Skeletal muscle tissue (tissue), 4 donors: ENCODE data around the gene EML2. TPM values are rescaled to one million over a fixed set of nuclear protein-coding genes. Genes with fewer than 3 reads are reported as not detected.
"Not testable (repeated sequence)": the region's sequence is repeated elsewhere in the genome, so short reads cannot be mapped to it uniquely, and the experiment has no call there.

ENCODE experiments used
- H3K27ac ChIP-seq: one replicate; pipeline ENCODE4 v1.7.0; 2013; ENCODE audit warnings: mild to moderate bottlenecking, low read depth, low read length, inconsistent platforms
- H3K27me3 ChIP-seq, 3 donors: one replicate each; pipeline ENCODE4 v1.7.0; 2013; ENCODE audit warnings: low read length in 3 of 3; ENCODE audit not compliant: control insufficient read depth in 3 of 3, insufficient read depth in 3 of 3
- H3K36me3 ChIP-seq, 3 donors: one replicate each; pipeline ENCODE4 v1.7.0; 2013; ENCODE audit warnings: low read length in 3 of 3; ENCODE audit not compliant: control insufficient read depth in 3 of 3, insufficient read depth in 3 of 3
- H3K4me1 ChIP-seq, 3 donors: one replicate each; pipeline ENCODE4 v1.7.0; 2013; ENCODE audit warnings: low read length in 3 of 3, mild to moderate bottlenecking in 3 of 3; ENCODE audit not compliant: control insufficient read depth in 3 of 3, insufficient read depth in 3 of 3
- H3K4me3 ChIP-seq, 3 donors: one replicate each; pipeline ENCODE4 v1.7.0; 2013; ENCODE audit warnings: low read length in 3 of 3
- H3K9ac ChIP-seq, 3 donors: one replicate each; pipeline ENCODE4 v1.7.0; 2013; ENCODE audit warnings: low read length in 3 of 3, mild to moderate bottlenecking in 3 of 3, moderate library complexity in 2 of 3, low read depth in 1 of 3
- H3K9me3 ChIP-seq, 3 donors: one replicate each; pipeline ENCODE4 v1.7.0; 2013; ENCODE audit warnings: low read length in 3 of 3; ENCODE audit not compliant: control insufficient read depth in 3 of 3
- total RNA-seq: library from RNA; depleted of rRNA; stranded (reverse); fragments of >200 nt; gene quantifications from one replicate; pipeline ENCODE4 v1.2.3, GENCODE V29; 2014
- donor health status: Osteomylitis.

EML2 gene, protein sequence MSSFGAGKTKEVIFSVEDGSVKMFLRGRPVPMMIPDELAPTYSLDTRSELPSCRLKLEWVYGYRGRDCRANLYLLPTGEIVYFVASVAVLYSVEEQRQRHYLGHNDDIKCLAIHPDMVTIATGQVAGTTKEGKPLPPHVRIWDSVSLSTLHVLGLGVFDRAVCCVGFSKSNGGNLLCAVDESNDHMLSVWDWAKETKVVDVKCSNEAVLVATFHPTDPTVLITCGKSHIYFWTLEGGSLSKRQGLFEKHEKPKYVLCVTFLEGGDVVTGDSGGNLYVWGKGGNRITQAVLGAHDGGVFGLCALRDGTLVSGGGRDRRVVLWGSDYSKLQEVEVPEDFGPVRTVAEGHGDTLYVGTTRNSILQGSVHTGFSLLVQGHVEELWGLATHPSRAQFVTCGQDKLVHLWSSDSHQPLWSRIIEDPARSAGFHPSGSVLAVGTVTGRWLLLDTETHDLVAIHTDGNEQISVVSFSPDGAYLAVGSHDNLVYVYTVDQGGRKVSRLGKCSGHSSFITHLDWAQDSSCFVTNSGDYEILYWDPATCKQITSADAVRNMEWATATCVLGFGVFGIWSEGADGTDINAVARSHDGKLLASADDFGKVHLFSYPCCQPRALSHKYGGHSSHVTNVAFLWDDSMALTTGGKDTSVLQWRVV
- 4.7 TPM for total RNA-seq

DNA sequence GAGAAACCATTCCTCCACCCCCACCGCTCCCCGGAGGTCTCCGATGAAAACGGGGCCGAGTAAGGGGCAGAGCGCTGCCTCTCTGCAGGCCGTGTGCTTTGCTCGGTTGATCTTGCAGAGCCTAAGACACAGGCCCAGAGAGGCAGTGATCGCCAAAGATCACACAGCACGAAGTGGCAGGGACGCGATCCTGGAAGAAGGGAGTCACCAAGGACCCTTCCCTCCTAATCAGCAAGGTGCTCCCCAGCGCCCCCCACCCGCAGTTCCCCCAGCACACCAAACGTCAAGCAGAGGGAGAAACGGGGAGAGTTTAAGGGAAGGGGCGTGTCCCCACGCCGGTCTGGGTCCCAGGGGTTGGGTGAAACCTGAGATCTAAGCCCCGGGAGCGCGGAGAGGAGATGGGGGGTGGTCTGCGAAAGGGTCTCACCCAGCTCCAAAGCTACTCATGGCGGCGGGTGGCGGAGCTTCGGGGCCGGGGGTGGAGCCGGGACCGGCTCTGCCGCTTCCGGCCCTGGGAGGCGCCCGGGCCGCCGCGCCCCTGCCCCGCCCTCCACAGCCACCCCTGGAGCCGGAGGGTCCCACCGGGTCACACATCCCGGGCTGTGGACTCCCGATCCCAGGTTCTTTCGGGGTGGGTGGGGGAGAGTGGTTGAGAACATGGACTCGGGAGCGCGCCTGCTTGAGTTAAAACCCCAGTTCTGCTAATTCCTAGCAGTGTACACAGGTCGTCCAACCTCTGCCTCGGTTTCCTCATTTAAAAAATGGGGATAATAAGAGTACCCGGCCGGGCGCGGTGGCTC is at the start of gene EML2:
TSS of gene EML2 (minus strand) at position 468 of the 800 bp plus-strand sequence. CDS start at position 447, 21 bp downstream.
- Histone ChIP-seq H3K4me3 (peak within 1 kb of the TSS; percentile 66 to 78 (median 72)), H3K9me3 (no peaks in the 10 kb centered on the region), H3K27me3 (peaks cover 0 to 10% (median 9%) of the 10 kb centered on the region in 3 donors), H3K36me3 (no peaks in the 10 kb centered on the region), H3K4me1 (peaks cover 20 to 35% (median 33%) of the 10 kb centered on the region in 3 donors), H3K27ac (no peak within 1 kb of the TSS), H3K9ac (peak within 1 kb of the TSS; percentile 51 to 81 (median 71))

DNA sequence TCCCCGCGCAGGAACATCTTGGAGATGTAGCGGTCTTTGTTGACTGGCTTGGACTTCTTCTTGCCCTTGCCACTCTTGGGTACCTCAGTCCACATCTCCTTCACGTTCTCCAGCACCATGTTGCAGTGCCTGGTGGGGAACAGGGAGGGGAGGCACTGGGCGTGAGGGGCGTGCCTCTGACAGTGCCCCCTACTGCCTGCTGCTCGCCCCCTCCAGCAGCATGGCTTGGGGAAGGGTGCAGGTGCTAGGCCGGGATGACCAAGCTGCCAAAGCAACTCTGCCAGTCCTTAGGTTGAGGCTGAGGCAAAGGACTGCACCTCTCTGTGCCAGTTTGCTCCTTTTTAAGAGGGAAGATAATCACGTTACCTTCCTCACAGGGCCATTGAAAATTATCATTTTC is 48.4 kb upstream of the EML2 start:
- H3K9ac ChIP-seq, result no peak overlapping the region
- H3K36me3 ChIP-seq, result peaks cover 25 to 28% (median 25%) of the 10 kb centered on the region in 3 donors
- H3K4me3 ChIP-seq, result no peak overlapping the region
- H3K27ac ChIP-seq, result no peak overlapping the region
- H3K9me3 ChIP-seq, result no peaks in the 10 kb centered on the region
- no peaks in the 10 kb centered on the region for H3K27me3 ChIP-seq
- peaks cover 6 to 10% (median 8%) of the 10 kb centered on the region in 3 donors for H3K4me1 ChIP-seq

DNA sequence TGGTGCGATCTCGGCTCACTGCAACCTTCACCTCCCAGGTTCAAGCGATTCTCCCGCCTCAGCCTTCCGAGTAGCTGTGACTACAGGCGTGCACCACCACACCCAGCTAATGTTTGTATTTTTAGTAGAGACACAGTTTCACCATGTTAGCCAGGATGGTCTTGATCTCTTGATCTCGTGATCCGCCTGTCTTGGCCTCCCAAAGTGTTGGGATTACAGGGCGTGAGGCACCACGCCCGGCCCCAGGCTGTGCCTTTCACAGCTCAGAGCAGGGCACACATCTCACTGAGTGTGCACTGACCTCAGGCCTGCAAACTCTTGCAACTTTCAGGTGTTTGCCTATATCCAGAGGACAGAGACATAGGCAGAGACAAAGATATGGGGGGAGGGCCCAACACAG is 45.8 kb upstream of the EML2 start:
- H3K27me3 ChIP-seq, H3K4me3 ChIP-seq, H3K27ac ChIP-seq, H3K9ac ChIP-seq, H3K9me3 ChIP-seq: not testable (repeated sequence)
- H3K36me3 ChIP-seq, result peaks cover 25 to 28% (median 25%) of the 10 kb centered on the region in 3 donors
- peaks cover 7 to 11% (median 10%) of the 10 kb centered on the region in 3 donors for H3K4me1 ChIP-seq

DNA sequence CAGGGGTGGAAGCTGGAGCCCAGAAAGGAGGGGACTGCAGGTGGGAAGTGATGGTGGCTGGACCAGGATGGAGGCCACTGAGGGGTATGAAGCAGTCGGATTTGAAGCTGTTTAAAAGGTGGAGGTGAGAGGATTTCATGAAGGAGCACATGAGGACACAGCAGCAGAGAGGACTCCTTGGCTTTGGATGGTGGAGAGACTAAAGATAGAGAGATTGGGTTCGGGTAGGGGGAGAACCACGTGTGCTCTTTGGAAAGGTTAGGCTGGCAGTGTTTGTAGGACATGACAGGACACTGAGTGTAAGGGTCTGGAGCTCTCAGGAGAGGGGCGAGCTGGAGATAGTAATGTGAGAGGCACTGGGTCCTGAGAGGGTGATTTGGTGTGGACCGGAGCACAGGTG is 43.7 kb upstream of the EML2 start:
- Histone ChIP-seq H3K9ac (no peak overlapping the region), H3K4me1 (peaks cover 10 to 13% (median 12%) of the 10 kb centered on the region in 3 donors), H3K27ac (no peak overlapping the region), H3K4me3 (no peak overlapping the region), H3K27me3 (peaks cover 9 to 15% (median 14%) of the 10 kb centered on the region in 3 donors), H3K9me3 (no peaks in the 10 kb centered on the region), H3K36me3 (peaks cover 17 to 21% (median 19%) of the 10 kb centered on the region in 3 donors)

DNA sequence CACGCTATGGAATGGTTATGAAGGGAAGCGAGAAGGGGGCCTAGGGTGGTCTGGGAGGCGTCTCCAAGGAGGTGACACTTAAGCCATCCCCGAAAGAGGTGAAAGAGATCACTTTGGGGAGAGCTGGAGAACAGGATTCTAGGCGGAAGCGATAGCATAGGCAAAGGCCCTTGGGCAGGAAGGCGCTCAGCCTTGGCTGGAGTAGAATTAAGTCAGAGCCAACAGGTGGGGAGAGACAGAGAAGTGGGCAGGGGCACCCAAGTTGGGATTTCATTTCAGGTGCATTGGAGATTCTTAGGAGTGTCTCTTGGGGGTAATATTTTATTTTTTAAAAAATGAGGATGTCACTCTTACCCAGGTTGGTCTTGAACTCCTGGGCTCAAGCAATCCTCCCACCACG is 42.9 kb upstream of the EML2 start:
- Histone ChIP-seq H3K9me3 (no peaks in the 10 kb centered on the region), H3K4me3 (peak overlapping the region in 2 of 3 donors; percentile 65 to 66), H3K4me1 (peaks cover 16 to 18% (median 16%) of the 10 kb centered on the region in 3 donors), H3K9ac (peak overlapping the region in 2 of 3 donors; percentile 69 to 75), H3K36me3 (peaks cover 10 to 13% (median 11%) of the 10 kb centered on the region in 3 donors), H3K27ac (no peak overlapping the region), H3K27me3 (peaks cover 16 to 23% (median 21%) of the 10 kb centered on the region in 3 donors)

DNA sequence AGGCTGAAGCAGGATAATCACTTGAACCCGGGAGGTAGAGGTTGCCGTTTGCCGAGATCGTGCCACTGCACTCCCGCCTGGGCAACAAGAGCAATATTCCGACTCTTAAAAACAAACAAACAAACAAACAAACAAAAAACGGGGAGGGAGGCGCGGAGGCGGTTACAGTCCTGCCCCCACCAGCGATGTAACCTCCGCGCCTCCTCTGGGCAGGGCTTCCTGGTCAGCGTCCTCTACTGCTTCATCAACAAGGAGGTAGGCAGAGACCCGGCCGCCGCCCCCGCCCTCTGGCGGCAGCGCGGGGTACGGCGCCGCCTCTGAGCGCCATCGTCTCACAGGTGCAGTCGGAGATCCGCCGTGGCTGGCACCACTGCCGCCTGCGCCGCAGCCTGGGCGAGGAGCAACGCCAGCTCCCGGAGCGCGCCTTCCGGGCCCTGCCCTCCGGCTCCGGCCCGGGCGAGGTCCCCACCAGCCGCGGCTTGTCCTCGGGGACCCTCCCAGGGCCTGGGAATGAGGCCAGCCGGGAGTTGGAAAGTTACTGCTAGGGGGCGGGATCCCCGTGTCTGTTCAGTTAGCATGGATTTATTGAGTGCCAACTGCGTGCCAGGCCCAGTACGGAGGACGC is 42.3 kb upstream of the EML2 start:
- Histone ChIP-seq H3K4me3 (peak overlapping the region; percentile 62 to 66 (median 65)), H3K9ac (peak overlapping the region in 2 of 3 donors; percentile 69 to 75), H3K4me1 (peaks cover 19 to 22% (median 21%) of the 10 kb centered on the region in 3 donors), H3K27me3 (peaks cover 21 to 28% (median 26%) of the 10 kb centered on the region in 3 donors), H3K9me3 (no peaks in the 10 kb centered on the region), H3K27ac (no peak overlapping the region), H3K36me3 (peaks cover 7 to 11% (median 9%) of the 10 kb centered on the region in 3 donors)

DNA sequence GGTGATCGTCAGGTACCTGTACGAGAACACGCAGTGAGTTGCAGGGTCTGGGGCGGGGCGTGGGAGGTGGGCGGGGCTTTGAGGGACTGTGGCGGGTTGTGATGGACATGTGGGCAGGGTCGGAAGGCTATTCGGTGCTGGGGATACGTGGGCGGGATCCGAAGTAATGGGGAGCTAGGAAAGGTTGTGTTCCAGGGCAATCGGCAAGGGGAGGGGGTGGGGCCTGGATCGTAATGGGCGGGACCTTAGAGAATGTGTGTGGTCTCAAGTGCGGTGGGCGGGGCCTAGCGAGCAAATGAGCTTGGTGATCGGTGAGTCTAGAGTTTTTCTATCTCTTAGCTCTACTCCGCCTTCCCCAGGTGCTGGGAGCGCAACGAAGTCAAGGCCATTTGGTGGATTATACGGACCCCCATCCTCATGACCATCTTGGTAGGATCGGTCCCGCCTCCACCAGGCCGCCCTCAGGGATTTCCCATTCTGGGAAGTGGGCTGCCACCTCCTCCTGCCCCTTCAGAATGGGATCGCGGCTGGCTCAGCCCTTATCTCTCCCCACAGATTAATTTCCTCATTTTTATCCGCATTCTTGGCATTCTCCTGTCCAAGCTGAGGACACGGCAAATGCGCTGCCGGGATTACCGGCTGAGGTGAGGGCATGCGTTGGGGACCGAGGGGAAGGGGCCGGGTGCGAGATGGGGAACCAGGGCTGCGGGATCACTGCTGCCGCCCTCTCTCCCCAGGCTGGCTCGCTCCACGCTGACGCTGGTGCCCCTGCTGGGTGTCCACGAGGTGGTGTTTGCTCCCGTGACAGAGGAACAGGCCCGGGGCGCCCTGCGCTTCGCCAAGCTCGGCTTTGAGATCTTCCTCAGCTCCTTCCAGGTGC is 38.4 kb upstream of the EML2 start:
- H3K4me3 ChIP-seq, result no peak overlapping the region
- peaks cover 29 to 40% (median 32%) of the 10 kb centered on the region in 3 donors for H3K27me3 ChIP-seq

DNA sequence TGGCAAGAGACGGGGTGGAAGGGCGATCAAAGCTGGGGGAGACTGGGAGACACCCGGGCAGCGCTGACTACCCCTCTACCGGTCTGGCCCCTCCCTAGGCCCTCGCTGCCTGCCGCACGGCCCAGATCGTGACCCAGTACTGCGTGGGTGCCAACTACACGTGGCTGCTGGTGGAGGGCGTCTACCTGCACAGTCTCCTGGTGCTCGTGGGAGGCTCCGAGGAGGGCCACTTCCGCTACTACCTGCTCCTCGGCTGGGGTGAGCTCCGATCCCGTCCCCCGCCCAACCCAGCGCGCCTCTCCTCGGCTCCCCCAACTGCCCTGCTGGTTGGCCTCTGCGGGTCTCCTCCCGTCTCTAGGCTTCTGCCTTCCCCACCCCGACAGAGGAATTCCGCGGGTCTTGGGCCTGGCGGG is 37.7 kb upstream of the EML2 start:
- Histone ChIP-seq H3K36me3 (no peaks in the 10 kb centered on the region), H3K9ac (no peak overlapping the region), H3K4me3 (no peak overlapping the region), H3K27me3 (peaks cover 32 to 42% (median 32%) of the 10 kb centered on the region in 3 donors), H3K27ac (no peak overlapping the region), H3K4me1 (peaks cover 18 to 19% (median 18%) of the 10 kb centered on the region in 3 donors), H3K9me3 (no peaks in the 10 kb centered on the region)

More for the DNA sequence above, 38.4 kb upstream of the EML2 start:
- no peak overlapping the region for H3K27ac ChIP-seq
- H3K9me3 ChIP-seq, result no peaks in the 10 kb centered on the region
- H3K36me3 ChIP-seq, result no peaks in the 10 kb centered on the region
- H3K4me1 ChIP-seq, result peaks cover 19 to 22% (median 21%) of the 10 kb centered on the region in 3 donors
- H3K9ac ChIP-seq, result peak overlapping the region in 1 of 3 donors; percentile 8
